Measurements from ENCODE around the gene KRTAP17-1.
"Not testable (repeated sequence)": the region's sequence is repeated elsewhere in the genome, so short reads cannot be mapped to it uniquely, and the experiment has no call there.

Gene KRTAP17-1

GRCh38 chr17:41287050-41287449 is 28.5 kb downstream of the KRTAP17-1 start:
- no peak for DNase-seq (ENCODE audit: low read depth)
- TF ChIP-seq CTCF (conservative IDR thresholded peaks at IDR 0.05; ENCODE audit: control insufficient read depth, insufficient read depth, low read depth, low read length) = no peak
- no peak overlapping the region for H3K4me3 ChIP-seq (ENCODE audit: control insufficient read depth, low read depth, low read length)

GRCh38 chr17:41284546-41284945 is 31.0 kb downstream of the KRTAP17-1 start:
- no peak for TF ChIP-seq CTCF (conservative IDR thresholded peaks at IDR 0.05; ENCODE audit: control insufficient read depth, insufficient read depth, low read depth, low read length)
- H3K4me3 ChIP-seq (ENCODE audit: control insufficient read depth, low read depth, low read length) = no peak overlapping the region
- no peak for DNase-seq (ENCODE audit: low read depth)

- TF ChIP-seq CTCF (conservative IDR thresholded peaks at IDR 0.05; ENCODE audit: control insufficient read depth, insufficient read depth, low read depth, low read length) = no peak
- DNase-seq (ENCODE audit: low read depth) = no peak
Observed at GRCh38 chr17:41284043-41284442, 31.5 kb downstream of the KRTAP17-1 start.

GRCh38 chr17:41278176-41278955 is 37.1 kb downstream of the KRTAP17-1 start:
- H3K4me3 ChIP-seq (ENCODE audit: control insufficient read depth, low read depth, low read length) = no peak overlapping the region
- no peak for DNase-seq (ENCODE audit: low read depth)
- TF ChIP-seq CTCF (conservative IDR thresholded peaks at IDR 0.05; ENCODE audit: control insufficient read depth, insufficient read depth, low read depth, low read length) = no peak

More at GRCh38 chr17:41284043-41284442, 31.5 kb downstream of the KRTAP17-1 start:
- H3K4me3 ChIP-seq (ENCODE audit: control insufficient read depth, low read depth, low read length) = no peak overlapping the region

- not testable (repeated sequence) for H3K4me3 ChIP-seq (ENCODE audit: control insufficient read depth, low read depth, low read length); DNase-seq (ENCODE audit: low read depth)
Observed at GRCh38 chr17:41275648-41276190, 39.8 kb downstream of the KRTAP17-1 start, which contains the start of gene KRTAP9-7. Gene KRTAP9-7, plus strand, starts transcription at chr17:41275698. Its CDS starts 0 bp downstream, at chr17:41275698.

- DNase-seq (ENCODE audit: low read depth) = no peak
- TF ChIP-seq CTCF (conservative IDR thresholded peaks at IDR 0.05; ENCODE audit: control insufficient read depth, insufficient read depth, low read depth, low read length) = no peak
Observed at GRCh38 chr17:41271858-41272257, 43.7 kb downstream of the KRTAP17-1 start.

GRCh38 chr17:41271323-41271722 is 44.2 kb downstream of the KRTAP17-1 start:
- DNase-seq (ENCODE audit: low read depth); H3K4me3 ChIP-seq (ENCODE audit: control insufficient read depth, low read depth, low read length): not testable (repeated sequence)

More at GRCh38 chr17:41271858-41272257, 43.7 kb downstream of the KRTAP17-1 start:
- H3K4me3 ChIP-seq (ENCODE audit: control insufficient read depth, low read depth, low read length) = no peak overlapping the region
